OCI-LY3 (cell line): ENCODE results near the gene SLC2A14.
"Not testable (repeated sequence)": the region's sequence is repeated elsewhere in the genome, so short reads cannot be mapped to it uniquely, and the experiment has no call there.

Experiments
- H2AFZ ChIP-seq: fragments of 200-600, 300-600 bp; shearing (Covaris generic); 2 replicates; pipeline ENCODE4 v1.6.0; 2014; ENCODE audit warnings: antibody characterized with exemption, low read depth, low read length
- H3K27ac ChIP-seq: fragments of 200-600, 300-600 bp; sonication (generic); 2 replicates; pipeline ENCODE4 v1.5.1; 2014; ENCODE audit warnings: mild to moderate bottlenecking, low read length, moderate library complexity, mixed read lengths
- H3K27me3 ChIP-seq: fragments of 200-600, 300-600 bp; sonication (generic); 2 replicates; pipeline ENCODE4 v1.6.1; 2014; ENCODE audit warnings: low read depth, low read length, mixed read lengths
- H3K36me3 ChIP-seq: fragments of 200-600, 300-600 bp; sonication (generic); replicated peaks from 2 replicates; pipeline ENCODE3; 2014; ENCODE audit warnings: low read depth, low read length, mixed read lengths
- H3K4me1 ChIP-seq: fragments of 300-600, 200-600 bp; sonication (generic); 2 replicates; pipeline ENCODE4 v1.6.1; 2014; ENCODE audit warnings: low read length, mixed read lengths
- H3K4me2 ChIP-seq: fragments of 200-600, 300-600 bp; sonication (generic); 2 replicates; pipeline ENCODE4 v1.6.1; 2014; ENCODE audit warnings: low read length, mixed read lengths
- H3K4me3 ChIP-seq: fragments of 300-600, 200-600 bp; sonication (generic); 2 replicates; pipeline ENCODE4 v1.5.1; 2014; ENCODE audit warnings: antibody characterized with exemption, mild to moderate bottlenecking, low read length, moderate library complexity
- H3K79me2 ChIP-seq: fragments of 300-600, 200-600 bp; shearing (Covaris generic); 2 replicates; pipeline ENCODE4 v1.6.1; 2014; ENCODE audit warnings: mild to moderate bottlenecking, low read length, mixed read lengths
- H3K9ac ChIP-seq: fragments of 300-600, 200-600 bp; shearing (Covaris generic); 2 replicates; pipeline ENCODE4 v1.6.0; 2014; ENCODE audit warnings: mild to moderate bottlenecking, low read length, moderate library complexity
- H3K9me3 ChIP-seq: fragments of 200-600, 300-600 bp; shearing (Covaris generic); 2 replicates; pipeline ENCODE4 v1.6.1; 2014; ENCODE audit warnings: low read length, mixed read lengths; ENCODE audit not compliant: insufficient read depth
- H4K20me1 ChIP-seq: fragments of 200-600, 300-600 bp; sonication (generic); 2 replicates; pipeline ENCODE4 v1.6.1; 2016; ENCODE audit warnings: low read length, mixed read lengths; ENCODE audit not compliant: insufficient read depth
- EZH2phosphoT487 ChIP-seq: fragments of 200-600 bp; shearing (Covaris generic); IDR thresholded peaks from 2 replicates; pipeline ENCODE4 v1.6.1; 2018; ENCODE audit warnings: antibody characterized with exemption, mixed run types, low read depth
- TF ChIP-seq, protein P1 (sequence below): fragments of 200-600, 300-600 bp; sonication (generic); IDR thresholded peaks from 2 replicates; pipeline ENCODE4 v1.5.1; 2014; ENCODE audit warnings: antibody characterized with exemption, low read length, low read depth

Gene SLC2A14

DNA sequence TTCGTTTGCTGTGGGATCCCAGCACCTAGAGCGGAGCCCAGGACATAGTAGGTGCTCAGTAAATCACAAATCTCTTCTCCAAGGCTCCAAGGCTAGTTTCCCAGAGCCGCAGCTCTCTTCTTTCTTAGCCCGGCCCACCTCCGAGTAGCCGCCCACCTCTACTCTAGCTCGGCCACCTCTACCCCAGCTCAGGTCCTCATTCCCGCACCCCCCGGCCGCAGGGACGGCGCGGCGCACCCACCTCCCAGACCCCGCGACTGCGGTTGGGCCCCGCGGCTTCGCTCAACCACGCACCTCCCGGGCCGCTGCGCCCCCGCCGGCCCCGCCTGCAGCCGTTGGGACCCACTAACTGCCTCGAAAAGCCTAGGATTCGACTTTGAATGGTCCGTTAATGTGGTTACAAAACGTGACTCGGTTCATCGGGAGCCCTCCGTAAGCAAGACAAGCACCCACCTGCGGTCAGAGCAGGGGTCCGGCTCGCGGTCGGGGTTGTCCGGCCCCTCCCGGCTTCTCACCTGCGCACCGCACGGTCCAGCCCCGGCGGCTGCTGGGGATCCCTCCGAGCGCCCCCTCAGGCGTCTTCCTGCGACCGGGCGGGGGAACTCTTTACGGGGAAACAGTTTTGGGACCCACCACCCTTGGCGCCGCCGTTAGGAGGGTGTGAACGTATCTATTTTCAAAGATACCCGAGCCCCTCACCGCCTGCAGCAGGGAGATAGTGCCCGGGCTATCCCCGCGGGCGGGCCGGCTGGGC lies at the start of gene SLC2A14:
Gene SLC2A14 (minus strand): TSS at position 350 of the 754 bp plus-strand sequence. CDS start 3,035 bp downstream, outside the sequence.
- Histone ChIP-seq H2AFZ (no peak within 1 kb of the TSS), H3K4me1 (no peaks in the 10 kb centered on the region), H3K36me3 (no peaks in the 10 kb centered on the region), H3K4me3 (no peak within 1 kb of the TSS), H3K9ac (no peak within 1 kb of the TSS), H3K27me3 (no peaks in the 10 kb centered on the region), H3K79me2 (no peaks in the 10 kb centered on the region), H3K9me3 (no peaks in the 10 kb centered on the region), H3K27ac (no peak within 1 kb of the TSS), H3K4me2 (no peak within 1 kb of the TSS), H4K20me1 (no peaks in the 10 kb centered on the region)
- TF ChIP-seq, protein P1, sequence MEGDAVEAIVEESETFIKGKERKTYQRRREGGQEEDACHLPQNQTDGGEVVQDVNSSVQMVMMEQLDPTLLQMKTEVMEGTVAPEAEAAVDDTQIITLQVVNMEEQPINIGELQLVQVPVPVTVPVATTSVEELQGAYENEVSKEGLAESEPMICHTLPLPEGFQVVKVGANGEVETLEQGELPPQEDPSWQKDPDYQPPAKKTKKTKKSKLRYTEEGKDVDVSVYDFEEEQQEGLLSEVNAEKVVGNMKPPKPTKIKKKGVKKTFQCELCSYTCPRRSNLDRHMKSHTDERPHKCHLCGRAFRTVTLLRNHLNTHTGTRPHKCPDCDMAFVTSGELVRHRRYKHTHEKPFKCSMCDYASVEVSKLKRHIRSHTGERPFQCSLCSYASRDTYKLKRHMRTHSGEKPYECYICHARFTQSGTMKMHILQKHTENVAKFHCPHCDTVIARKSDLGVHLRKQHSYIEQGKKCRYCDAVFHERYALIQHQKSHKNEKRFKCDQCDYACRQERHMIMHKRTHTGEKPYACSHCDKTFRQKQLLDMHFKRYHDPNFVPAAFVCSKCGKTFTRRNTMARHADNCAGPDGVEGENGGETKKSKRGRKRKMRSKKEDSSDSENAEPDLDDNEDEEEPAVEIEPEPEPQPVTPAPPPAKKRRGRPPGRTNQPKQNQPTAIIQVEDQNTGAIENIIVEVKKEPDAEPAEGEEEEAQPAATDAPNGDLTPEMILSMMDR, result no peak
- TF ChIP-seq EZH2phosphoT487, result no peak

DNA sequence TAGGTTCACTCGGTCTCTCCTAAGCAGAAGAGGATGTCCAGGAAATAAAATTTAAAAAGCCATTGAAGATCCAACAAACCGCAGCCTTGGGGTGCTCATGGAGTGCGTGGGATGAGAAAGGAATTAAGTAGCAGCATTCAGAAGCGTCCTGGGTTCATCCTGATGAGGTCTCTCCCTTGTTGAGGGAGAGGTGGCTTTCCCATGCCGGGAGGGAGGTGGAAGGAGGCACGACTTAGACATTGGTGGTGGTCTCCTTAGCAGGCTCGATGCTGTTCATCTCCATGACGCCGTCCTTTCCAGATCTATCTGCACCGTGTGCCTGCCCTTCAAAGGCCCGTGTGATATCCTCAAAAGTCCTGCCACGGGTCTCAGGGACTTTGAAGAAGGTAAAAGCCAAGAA lies 48.5 kb upstream of the SLC2A14 start:
- not testable (repeated sequence) for H2AFZ ChIP-seq, H3K27me3 ChIP-seq, H3K9me3 ChIP-seq, H3K4me2 ChIP-seq, H3K27ac ChIP-seq, H3K4me3 ChIP-seq, H3K36me3 ChIP-seq, H3K4me1 ChIP-seq, H3K9ac ChIP-seq, H3K79me2 ChIP-seq, H4K20me1 ChIP-seq

DNA sequence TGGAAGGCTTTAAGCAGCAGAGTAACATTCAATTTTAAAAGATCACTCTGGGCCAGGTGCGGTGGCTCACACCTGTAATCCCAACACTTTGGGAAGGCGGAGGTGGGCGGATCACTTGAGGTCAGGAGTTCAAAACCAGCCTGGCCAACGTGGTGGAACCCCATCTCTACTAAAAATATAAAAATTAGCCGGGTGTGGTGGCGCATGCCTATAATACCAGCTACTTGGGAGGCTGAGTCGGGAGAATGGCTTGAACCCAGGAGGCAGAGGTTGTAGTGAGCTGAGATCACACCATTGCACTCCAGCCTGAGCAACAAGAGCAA lies 45.5 kb upstream of the SLC2A14 start:
- not testable (repeated sequence) for H3K4me3 ChIP-seq, H3K79me2 ChIP-seq, H2AFZ ChIP-seq, H3K9me3 ChIP-seq, H3K4me2 ChIP-seq, H3K27ac ChIP-seq, H3K9ac ChIP-seq, H3K4me1 ChIP-seq, H3K36me3 ChIP-seq, H3K27me3 ChIP-seq, H4K20me1 ChIP-seq

DNA sequence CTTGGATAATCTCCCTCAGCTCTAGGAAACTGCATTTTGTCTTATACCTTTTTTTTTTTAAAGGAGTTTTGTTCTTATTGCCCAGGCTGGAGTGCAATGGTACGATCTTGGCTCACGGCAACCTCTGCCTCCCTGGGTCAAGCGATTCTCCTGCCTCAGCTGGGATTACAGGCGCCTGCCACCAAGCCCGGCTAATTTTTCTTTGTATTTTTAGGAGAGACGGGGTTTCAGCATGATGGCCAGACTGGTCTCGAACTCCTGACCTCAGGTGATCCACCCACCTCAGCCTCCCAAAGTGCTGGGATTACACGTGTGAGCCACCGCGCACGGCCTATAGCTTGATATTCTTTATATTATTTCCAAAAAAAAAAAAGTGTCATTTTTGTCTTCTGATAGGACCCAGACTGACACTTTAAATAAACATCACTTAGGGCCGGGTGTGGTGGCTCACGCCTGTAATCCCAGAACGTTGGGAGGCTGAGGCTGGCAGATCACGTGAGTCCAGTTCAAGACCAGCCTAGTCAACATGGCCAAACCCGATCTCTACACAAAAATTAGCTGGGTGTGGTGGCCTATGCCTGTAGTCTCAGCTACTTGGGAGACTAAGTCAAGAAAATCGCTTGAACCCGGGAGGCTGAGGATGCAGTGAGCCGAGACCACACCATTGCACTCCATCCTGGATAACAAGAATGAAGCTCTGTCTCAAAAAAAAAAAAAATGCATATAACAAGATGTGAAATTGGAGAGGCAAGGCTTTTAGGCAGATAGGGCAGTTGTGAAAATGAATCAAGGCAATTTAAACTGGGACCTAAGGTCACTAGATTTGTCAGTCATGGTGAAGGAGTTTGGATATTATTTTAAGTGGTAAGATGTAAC lies 44.9 kb upstream of the SLC2A14 start:
- no peaks in the 10 kb centered on the region for H3K79me2 ChIP-seq
- H3K4me3 ChIP-seq, result no peak overlapping the region
- H3K4me1 ChIP-seq, result no peaks in the 10 kb centered on the region
- H3K9ac ChIP-seq, result no peak overlapping the region
- H3K9me3 ChIP-seq, result no peaks in the 10 kb centered on the region
- H3K27ac ChIP-seq, result no peak overlapping the region
- H3K4me2 ChIP-seq, result no peak overlapping the region
- no peak overlapping the region for H2AFZ ChIP-seq
- no peaks in the 10 kb centered on the region for H4K20me1 ChIP-seq
- H3K36me3 ChIP-seq, result no peaks in the 10 kb centered on the region
- TF ChIP-seq, protein P1, result no peak
- no peak for TF ChIP-seq EZH2phosphoT487
- H3K27me3 ChIP-seq, result no peaks in the 10 kb centered on the region

DNA sequence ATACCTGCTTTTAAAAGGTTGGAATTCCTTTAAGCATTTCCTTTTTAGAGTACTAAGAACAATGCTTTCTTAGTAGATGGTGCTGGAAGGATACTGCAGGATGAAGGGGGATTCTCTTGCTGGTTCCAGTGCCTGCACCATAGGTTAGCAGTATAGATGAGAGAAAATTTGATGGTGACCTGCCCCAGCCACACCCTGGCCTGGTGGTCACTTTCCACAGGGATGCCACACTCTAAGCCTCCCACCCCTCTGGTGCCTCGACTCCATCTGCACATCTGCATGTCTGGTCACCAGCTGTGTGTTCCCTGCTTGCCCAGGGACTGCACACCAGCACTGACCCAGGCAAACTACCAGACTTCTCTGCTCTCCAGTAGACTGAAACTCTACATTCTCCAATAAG lies 44.2 kb upstream of the SLC2A14 start:
- no peak overlapping the region for H3K27ac ChIP-seq
- no peaks in the 10 kb centered on the region for H3K9me3 ChIP-seq
- no peak overlapping the region for H3K4me2 ChIP-seq
- no peak overlapping the region for H2AFZ ChIP-seq
- no peak overlapping the region for H3K4me3 ChIP-seq
- no peaks in the 10 kb centered on the region for H3K79me2 ChIP-seq
- no peaks in the 10 kb centered on the region for H3K4me1 ChIP-seq
- no peak for TF ChIP-seq EZH2phosphoT487
- TF ChIP-seq, protein P1, result no peak
- H4K20me1 ChIP-seq, result no peaks in the 10 kb centered on the region
- H3K27me3 ChIP-seq, result no peaks in the 10 kb centered on the region
- H3K9ac ChIP-seq, result no peak overlapping the region
- H3K36me3 ChIP-seq, result no peaks in the 10 kb centered on the region
